Measurements from ENCODE around the gene LDB3. TPM values are rescaled to one million over a fixed set of nuclear protein-coding genes. Genes with fewer than 3 reads are reported as not detected.

Gene LDB3
- total and polyA plus RNA-seq, 9 of the 15 experiments (the other 6 are each of a cell fraction or from before 2014, with no cell fraction given): 0.03 TPM; not detected in 8

GRCh38 chr10:86755740-86756510, 87.6 kb downstream of the LDB3 start (continued):
- TF ChIP-seq, protein P1, sequence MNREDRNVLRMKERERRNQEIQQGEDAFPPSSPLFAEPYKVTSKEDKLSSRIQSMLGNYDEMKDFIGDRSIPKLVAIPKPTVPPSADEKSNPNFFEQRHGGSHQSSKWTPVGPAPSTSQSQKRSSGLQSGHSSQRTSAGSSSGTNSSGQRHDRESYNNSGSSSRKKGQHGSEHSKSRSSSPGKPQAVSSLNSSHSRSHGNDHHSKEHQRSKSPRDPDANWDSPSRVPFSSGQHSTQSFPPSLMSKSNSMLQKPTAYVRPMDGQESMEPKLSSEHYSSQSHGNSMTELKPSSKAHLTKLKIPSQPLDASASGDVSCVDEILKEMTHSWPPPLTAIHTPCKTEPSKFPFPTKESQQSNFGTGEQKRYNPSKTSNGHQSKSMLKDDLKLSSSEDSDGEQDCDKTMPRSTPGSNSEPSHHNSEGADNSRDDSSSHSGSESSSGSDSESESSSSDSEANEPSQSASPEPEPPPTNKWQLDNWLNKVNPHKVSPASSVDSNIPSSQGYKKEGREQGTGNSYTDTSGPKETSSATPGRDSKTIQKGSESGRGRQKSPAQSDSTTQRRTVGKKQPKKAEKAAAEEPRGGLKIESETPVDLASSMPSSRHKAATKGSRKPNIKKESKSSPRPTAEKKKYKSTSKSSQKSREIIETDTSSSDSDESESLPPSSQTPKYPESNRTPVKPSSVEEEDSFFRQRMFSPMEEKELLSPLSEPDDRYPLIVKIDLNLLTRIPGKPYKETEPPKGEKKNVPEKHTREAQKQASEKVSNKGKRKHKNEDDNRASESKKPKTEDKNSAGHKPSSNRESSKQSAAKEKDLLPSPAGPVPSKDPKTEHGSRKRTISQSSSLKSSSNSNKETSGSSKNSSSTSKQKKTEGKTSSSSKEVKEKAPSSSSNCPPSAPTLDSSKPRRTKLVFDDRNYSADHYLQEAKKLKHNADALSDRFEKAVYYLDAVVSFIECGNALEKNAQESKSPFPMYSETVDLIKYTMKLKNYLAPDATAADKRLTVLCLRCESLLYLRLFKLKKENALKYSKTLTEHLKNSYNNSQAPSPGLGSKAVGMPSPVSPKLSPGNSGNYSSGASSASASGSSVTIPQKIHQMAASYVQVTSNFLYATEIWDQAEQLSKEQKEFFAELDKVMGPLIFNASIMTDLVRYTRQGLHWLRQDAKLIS (CRISPR knock-in tag; IDR thresholded peaks at IDR 0.05): peak; percentile 69; the same call in 1 of the 2 replicates
- TF ChIP-seq ZNF764 (CRISPR knock-in tag; IDR thresholded peaks at IDR 0.05; ENCODE audit: low read depth) (no peak), ATF6 (CRISPR knock-in tag; IDR thresholded peaks at IDR 0.05) (0 out of 2 replicates have a peak, but pooled peaks have one; percentile 36), ZNF384 (IDR thresholded peaks at IDR 0.05; ENCODE audit: low read depth, low read length) (no peak), NFRKB (IDR thresholded peaks at IDR 0.05; ENCODE audit: low read depth) (no peak; the same call in 1 of the 2 replicates), CHCHD3 (CRISPR knock-in tag; IDR thresholded peaks at IDR 0.05) (no peak), HIVEP1 (CRISPR knock-in tag; IDR thresholded peaks at IDR 0.05) (no peak), MLLT1 (IDR thresholded peaks at IDR 0.05) (no peak), KLF13 (tag; IDR thresholded peaks at IDR 0.05; ENCODE audit: borderline replicate concordance, low read depth) (no peak), NR2F6 (CRISPR knock-in tag; IDR thresholded peaks at IDR 0.05) (no peak), BCLAF1 (IDR thresholded peaks at IDR 0.05; ENCODE audit: borderline replicate concordance in 1 of 2, control insufficient read depth in 1 of 2, low read depth in 2 of 2, low read length in 1 of 2) (no peak), ZNF174 (CRISPR knock-in tag; IDR thresholded peaks at IDR 0.05) (no peak), HNRNPK (IDR thresholded peaks at IDR 0.05; ENCODE audit: low read depth, low read length, poor library complexity, severe bottlenecking) (no peak)
- TF ChIP-seq, protein P2, sequence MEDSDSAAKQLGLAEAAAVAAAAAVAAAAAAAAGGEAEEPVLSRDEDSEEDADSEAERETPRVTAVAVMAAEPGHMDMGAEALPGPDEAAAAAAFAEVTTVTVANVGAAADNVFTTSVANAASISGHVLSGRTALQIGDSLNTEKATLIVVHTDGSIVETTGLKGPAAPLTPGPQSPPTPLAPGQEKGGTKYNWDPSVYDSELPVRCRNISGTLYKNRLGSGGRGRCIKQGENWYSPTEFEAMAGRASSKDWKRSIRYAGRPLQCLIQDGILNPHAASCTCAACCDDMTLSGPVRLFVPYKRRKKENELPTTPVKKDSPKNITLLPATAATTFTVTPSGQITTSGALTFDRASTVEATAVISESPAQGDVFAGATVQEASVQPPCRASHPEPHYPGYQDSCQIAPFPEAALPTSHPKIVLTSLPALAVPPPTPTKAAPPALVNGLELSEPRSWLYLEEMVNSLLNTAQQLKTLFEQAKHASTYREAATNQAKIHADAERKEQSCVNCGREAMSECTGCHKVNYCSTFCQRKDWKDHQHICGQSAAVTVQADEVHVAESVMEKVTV (CRISPR knock-in tag; IDR thresholded peaks at IDR 0.05): peak; percentile 96
